HG03139 (cell line): ENCODE data around the gene RFC1.
"Not testable (repeated sequence)": the region's sequence is repeated elsewhere in the genome, so short reads cannot be mapped to it uniquely, and the experiment has no call there.

Experiments used
- ATAC-seq: cut with Tn5 transposase; IDR thresholded peaks from one replicate; pipeline ENCODE4 v1.9.1; 2021; ENCODE audit not compliant: unreplicated experiment

The RFC1 gene, protein sequence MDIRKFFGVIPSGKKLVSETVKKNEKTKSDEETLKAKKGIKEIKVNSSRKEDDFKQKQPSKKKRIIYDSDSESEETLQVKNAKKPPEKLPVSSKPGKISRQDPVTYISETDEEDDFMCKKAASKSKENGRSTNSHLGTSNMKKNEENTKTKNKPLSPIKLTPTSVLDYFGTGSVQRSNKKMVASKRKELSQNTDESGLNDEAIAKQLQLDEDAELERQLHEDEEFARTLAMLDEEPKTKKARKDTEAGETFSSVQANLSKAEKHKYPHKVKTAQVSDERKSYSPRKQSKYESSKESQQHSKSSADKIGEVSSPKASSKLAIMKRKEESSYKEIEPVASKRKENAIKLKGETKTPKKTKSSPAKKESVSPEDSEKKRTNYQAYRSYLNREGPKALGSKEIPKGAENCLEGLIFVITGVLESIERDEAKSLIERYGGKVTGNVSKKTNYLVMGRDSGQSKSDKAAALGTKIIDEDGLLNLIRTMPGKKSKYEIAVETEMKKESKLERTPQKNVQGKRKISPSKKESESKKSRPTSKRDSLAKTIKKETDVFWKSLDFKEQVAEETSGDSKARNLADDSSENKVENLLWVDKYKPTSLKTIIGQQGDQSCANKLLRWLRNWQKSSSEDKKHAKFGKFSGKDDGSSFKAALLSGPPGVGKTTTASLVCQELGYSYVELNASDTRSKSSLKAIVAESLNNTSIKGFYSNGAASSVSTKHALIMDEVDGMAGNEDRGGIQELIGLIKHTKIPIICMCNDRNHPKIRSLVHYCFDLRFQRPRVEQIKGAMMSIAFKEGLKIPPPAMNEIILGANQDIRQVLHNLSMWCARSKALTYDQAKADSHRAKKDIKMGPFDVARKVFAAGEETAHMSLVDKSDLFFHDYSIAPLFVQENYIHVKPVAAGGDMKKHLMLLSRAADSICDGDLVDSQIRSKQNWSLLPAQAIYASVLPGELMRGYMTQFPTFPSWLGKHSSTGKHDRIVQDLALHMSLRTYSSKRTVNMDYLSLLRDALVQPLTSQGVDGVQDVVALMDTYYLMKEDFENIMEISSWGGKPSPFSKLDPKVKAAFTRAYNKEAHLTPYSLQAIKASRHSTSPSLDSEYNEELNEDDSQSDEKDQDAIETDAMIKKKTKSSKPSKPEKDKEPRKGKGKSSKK

DNA sequence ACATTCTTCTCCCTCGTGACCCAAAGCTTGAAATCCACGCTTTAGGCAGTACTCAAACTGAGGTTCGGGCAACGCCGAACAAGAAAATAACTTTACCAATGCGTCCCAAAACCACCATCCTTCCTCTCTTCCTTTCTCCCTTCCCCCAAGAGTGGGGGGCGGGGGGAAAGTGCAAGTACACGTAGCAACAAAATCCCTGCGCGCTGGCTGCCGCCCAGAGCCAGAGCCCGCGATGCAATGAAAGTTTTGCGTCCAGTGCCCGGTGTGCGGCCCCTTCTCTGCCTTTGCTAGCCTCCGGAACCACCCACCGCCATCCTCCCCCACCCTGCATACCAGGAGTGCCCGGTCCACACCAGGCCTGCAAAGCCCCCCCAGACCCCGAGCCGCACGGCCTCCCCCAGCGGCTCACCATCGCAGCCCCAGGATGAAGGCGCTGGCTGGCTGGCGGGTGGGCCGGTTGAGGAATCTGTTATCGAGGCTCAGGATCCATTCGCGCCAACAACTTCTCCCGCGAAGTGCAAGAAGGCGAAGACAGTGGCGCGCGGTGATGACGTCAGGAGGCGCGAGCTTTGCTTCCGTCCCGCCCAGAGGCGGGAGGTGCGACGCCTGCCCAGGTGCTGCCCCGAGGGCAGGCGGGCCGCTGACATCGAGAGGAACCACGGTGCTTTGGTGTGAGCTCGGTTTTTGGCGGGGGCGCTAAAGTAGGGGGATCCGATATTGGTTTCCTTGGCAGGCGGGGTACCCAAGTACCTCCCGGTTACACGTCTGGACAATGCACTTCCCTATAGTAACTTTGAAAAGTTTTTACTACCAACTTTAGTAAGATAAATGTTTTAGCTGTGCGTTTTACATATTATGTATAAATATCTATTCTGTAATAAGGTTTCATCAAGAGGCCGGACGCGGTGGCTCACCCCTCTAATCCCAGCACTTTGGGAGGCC, at the start of gene RFC1:
RFC1 (minus strand) TSS at position 533 of the 942 bp plus-strand sequence; CDS start at position 412, 121 bp downstream.
- peak; percentile 81 for ATAC-seq

DNA sequence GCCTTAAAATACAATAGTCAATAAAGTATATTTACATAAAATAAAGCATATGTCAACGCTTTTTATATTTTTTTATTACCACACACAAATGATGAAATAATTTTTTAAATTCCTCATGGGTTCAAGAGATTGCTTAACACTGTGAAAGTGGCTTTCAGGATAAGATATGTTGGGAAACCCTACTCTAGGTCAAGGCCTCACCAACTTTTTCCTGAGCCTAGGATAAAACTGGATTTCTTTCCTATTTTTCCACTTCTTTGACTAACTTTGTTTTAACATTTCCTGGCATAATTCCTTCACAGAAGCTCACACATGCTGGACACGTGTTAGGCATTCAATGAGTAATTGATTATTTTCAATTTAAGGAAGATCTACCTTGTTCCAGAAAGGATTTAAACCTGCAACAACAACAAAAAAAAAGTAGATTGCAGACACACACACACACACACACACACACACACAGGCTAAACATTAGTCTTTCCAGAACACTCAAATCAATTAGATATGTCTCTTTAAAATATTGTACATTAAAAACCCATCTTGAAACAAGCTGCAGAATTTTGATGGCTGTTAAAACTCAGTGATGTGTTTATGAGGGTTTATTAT, 49.6 kb upstream of the RFC1 start:
- ATAC-seq = no peak

DNA sequence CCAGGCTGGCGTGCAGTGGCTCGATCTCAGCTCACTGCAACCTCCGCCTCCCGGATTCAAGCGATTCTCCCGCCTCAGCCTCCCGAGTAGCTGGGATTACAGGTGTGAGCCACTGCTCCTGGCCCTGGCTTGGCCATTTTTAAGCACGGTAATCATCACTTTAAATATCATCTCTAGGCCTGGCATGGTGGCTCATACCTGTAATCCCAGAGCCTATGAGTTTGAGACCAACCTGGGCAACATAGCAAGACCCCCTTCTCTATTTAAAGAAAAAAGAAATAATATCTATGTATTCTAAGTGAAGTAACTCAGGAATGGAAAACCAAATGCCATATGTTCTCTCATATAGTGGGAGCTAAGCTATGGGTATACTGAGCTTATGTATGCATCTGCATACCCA, 45.4 kb upstream of the RFC1 start:
- ATAC-seq = not testable (repeated sequence)

DNA sequence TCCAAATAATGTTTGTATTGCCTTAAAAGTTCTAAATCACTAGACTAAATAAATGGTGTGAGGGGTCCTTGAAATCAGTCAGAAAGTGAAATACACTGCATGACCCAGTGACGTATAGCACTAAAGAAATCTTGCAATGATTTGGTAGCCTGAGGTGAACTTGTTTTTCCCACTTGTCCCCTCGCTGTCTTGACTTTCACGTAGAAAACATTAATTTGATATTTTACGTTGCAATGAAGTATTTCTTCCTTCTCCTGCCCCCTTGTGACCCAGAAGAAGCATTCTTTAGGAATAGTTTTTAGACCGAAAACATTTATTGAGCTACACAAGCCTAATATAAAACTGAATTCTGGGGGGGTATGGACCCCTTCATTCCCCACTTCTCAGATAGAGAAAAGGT, 44.3 kb upstream of the RFC1 start:
- ATAC-seq = no peak

DNA sequence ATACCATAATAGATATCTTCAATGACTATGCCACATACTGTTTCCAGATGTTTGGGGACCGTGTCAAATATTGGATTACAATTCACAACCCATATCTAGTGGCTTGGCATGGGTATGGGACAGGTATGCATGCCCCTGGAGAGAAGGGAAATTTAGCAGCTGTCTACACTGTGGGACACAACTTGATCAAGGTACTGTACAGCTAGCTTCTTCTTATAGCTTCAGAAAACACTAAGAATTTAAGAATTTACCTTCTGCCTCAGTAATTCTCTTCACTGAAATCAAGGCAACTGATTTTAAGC, 41.4 kb upstream of the RFC1 start:
- ATAC-seq = no peak

DNA sequence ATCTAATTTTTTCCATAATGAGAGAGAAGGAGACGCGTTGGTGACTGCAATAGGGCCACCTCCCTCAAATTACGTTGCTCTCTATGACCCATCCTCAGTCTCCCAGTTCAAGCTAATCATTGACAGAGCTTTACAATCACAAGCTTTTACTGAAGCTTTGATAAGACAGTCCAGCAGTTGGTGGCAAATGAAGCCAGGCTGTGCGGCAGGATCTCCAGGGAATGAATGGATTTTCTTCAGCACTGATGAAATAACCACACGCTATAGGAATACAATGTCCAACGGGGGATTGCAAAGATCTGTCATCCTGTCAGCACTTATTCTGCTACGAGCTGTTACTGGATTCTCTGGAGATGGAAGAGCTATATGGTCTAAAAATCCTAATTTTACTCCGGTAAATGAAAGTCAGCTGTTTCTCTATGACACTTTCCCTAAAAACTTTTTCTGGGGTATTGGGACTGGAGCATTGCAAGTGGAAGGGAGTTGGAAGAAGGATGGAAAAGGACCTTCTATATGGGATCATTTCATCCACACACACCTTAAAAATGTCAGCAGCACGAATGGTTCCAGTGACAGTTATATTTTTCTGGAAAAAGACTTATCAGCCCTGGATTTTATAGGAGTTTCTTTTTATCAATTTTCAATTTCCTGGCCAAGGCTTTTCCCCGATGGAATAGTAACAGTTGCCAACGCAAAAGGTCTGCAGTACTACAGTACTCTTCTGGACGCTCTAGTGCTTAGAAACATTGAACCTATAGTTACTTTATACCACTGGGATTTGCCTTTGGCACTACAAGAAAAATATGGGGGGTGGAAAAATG, 40.8 kb upstream of the RFC1 start, which contains the start of gene KLB:
KLB (plus strand) TSS at position 168 of the 821 bp plus-strand sequence; CDS start at position 188, 20 bp downstream.
- ATAC-seq = no peak

DNA sequence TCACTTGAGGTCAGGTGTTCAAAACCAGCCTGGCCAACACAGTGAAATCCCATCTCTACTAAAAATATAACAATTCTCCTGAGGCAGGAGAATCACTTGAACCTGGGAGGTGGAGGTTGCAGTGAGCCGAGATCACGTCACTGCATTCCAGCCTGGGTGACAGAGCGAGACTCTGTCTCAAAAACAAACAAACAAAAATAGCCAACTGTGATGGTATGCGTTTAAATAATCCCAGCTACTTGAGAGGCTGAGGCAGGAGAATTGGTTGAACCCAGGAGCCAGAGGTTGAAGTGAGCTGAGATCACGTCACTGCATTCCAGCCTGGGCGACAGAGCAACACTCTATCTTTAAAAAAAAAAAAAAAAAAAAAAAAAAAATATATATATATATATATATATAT, 35.5 kb upstream of the RFC1 start:
- not testable (repeated sequence) for ATAC-seq

DNA sequence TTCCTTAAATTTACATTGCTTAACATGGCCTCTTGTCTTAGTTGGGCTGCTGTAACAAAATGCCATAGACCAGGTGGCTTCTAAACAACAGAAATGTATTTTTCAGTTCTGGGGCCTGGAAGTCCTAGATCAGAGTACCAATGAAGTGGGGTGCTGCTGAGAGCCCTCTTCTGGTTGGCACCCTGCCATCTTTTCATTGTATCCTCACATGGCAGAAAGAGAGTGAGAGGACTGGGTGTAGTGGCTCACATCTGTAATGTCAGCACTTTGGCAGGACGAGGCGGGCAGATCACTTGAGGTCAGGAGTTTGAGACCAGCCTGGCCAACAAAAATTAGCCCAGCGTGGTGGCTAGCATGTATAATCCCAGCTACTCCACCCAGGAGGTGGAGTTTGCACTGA, 28.5 kb upstream of the RFC1 start:
- no peak for ATAC-seq

DNA sequence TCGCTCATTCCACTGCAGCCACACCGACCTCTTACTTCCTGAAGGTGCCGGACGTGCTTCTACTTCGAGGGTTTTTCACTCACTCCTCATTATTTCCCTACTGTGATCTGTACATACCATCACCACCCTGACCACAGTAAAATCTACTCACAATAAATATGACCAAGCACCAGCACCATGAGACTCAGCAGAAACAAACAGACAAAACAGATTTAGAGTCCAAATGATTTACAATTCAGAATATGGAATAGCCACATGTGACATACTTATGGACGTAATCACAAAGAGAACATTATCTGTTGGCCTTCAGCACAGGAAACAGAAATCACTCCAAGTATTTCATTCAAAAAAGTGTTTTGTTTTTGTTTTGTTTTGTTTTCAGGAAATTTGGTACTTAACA, 24.4 kb upstream of the RFC1 start:
- no peak for ATAC-seq

DNA sequence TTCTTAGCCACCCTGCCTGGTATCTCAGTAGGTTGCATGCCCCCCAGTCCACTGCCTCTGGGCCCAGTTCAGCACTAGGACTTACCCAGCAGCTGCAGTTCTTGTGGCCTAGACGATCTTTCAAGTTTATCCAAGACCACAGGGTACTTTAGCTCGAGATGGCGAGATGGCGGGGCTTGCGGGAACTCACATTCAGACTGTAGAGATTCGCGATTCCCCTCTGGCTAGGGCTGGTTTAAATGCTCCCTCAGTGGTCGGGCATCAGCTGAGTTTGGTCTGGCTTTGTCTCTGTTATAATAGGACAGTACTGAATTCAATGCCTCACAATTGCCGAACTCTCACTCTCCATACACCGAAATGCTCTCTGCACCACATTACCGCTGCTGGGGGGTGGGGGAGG, 18.4 kb upstream of the RFC1 start:
- no peak for ATAC-seq

DNA sequence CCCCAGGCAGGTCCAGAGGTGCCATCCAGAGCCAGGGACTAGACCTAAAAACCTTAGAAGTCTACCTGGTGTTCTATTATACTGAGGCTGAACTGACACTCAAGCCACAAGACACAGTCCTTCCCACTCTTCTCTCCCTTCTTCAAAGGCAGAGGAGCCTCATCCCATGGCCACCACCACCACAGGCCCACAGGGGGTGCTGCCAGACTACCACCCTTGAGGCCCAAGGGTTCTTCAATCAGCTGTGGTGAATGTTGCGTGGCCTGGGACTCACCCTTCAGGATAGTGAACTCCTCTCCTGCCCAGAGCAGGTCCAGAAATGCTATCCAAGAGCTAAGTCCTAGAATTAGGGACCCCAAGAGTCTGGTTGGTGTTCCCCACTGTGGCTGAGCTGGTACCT, 17.5 kb upstream of the RFC1 start:
- no peak for ATAC-seq

DNA sequence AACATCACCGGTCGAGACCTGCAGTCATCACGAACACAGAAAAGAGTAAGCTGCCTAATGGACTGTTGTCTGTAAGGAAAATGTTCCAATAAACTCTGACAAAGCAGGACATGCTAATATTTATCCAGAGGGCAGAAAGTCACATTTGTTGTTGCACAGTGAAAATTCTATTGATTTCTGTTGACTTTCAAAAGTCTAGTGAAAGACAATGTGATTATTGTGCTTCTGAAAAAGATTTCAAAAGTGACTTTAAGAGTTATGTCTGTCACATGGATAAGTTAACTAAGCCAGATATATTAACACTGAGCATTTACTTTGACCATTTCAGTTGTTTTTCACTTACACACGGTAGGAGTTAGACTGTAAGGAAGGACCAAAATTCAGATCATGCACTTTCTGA, 9.3 kb upstream of the RFC1 start:
- ATAC-seq = no peak

DNA sequence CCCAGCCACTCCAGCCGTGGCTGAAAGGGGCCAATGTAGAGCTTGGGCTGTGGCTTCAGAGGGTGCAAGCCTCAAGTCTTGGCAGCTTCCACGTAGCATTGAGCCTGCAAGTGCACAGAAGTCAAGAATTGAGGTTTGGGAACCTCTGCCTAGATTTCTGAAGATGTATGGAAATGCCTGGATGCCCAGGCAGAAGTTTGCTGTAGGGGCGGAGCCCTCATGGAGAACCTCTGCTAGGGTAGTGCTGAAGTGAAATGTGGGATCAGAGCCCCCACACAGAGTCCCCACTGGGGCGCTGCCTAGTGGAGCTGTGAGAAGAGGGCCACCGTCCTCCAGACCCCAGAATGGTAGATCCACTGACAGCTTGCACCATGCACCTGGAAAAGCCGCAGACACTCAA, 5.0 kb upstream of the RFC1 start:
- not testable (repeated sequence) for ATAC-seq

DNA sequence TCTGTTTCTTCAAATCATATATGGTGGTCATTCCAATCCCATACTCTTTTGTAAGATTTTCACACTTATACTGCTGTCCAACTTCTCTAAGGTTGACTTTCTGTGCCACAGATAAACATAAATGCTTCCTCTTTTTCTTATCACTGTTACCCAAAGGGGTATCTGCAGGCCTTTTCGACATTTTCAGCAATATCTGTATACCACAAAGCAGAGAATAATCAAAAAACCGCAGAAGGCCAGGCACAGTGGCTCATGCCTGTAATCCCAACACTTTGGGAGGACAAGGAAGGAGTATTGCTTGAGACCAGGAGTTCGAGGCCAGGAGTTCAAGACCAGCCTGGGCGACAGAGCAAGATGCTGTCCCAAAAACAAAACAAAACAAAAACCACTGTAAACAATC, 3.1 kb upstream of the RFC1 start:
- no peak for ATAC-seq

DNA sequence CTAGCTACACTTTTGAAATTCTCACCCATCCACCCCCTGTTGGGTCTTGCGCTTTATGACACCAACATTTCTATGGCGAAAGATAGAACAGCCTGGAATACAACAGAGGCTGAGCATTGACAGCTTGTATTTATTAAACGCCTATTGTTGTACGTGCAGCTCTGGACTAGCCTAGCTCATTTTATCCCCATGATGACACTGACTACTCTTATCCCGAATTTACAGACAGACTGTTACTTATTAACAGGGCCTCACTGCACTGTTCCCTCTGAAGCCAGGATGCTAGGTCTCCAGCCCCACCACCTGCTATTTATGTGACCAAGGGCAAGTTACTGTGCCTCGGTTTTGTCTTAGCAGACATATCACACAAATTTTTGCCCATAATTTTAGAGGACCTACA, 1.0 kb upstream of the RFC1 start:
- ATAC-seq = no peak

DNA sequence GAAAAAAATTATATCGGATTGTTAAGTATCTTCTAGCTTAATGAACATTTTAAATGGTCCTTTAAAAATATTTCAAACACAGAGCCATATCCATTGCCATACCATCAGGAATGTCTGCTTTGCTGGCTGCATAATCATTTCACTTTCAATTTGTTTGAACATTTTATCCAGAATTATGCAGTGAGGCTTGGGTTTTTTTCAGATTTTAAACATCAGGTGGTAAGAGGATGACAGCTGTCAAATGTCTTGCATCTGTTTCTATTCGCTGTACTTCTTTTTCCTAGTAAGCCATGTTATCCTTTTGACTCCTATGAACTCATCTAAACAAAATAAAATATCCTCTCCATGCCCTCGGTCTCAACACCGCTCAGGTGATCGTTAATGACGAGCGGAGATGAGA, 802 bp downstream of the RFC1 start:
- ATAC-seq = no peak

DNA sequence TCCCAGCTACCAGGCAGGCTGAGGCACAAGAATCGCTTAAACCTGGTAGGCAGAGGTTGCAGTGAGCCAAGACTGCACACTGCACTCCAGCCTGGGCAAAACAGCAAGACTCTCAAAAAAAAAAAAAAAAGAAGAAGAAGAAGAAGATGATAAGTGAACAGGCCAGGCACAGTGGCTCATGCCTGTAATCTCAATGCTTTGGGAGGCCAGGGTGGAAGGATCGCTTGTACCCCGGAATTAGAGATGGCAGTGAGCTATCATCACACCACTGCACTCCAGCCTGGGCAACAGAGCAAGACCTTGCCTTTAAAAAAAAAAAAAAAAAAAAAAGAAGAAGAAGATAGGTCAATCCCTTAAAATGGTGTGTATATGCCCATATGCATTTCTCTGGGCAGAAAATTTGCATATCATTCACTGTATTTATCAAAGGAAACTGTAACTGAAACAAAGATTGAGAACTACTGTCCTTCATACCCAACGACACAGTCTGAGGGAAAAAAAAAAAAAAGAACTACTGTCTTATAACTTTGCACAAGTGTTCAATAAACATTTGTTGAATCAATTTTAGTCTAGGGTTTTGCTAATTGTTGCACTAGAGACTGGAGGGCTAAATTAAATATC, 2.3 kb downstream of the RFC1 start:
- ATAC-seq = no peak

DNA sequence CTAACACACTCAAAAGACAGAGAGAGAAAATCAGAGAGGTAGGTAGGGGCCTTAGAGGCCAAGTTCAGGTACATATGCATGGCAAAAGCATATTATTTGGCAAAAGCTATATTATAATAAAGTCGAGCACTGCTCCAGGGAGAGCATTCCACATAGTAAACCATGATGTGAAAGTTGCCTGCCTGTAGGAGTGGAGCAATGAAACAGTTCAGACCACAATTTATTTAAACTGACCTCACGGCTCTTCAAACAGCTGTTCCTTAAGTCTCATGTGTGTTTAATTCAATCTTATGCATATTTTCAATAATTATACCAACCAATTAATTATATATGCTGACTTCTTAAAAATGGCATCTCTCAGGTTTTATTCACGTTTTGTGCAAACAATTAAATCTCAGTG, 3.3 kb downstream of the RFC1 start:
- no peak for ATAC-seq

DNA sequence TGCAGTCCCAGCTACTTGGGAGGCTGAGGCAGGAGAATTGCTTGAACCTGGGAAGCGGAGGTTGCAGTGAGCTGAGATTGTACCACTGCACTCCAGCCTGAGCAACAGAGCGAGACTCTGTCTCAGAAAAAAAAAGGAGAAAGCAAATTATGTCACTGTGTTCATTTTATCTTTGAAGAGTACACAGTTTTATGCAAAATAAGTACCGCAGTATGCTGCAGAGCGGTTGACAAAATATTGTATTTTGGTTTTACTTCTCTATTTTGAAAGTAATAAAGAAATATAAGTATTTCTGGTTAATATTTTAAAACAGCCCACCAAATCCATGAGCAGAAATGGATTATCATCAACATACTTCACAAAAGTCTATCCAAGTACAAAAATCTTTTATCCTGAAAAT, 5.6 kb downstream of the RFC1 start:
- ATAC-seq = not testable (repeated sequence)
